Loucy (cell line): Measurements from ENCODE around the gene FHDC1.

Experiments used
- CTCF ChIP-seq: fragments of 200-600 bp; sonication (generic); conservative IDR thresholded peaks from 2 replicates; pipeline ENCODE4 v1.5.1; 2014; ENCODE audit warnings: mild to moderate bottlenecking, antibody characterized with exemption, low read length
- EZH2phosphoT487 ChIP-seq: fragments of 200-600 bp; IDR thresholded peaks from 2 replicates; pipeline ENCODE4 v1.6.1; 2018; ENCODE audit warnings: antibody characterized with exemption, mild to moderate bottlenecking, moderate library complexity, borderline replicate concordance

DNA sequence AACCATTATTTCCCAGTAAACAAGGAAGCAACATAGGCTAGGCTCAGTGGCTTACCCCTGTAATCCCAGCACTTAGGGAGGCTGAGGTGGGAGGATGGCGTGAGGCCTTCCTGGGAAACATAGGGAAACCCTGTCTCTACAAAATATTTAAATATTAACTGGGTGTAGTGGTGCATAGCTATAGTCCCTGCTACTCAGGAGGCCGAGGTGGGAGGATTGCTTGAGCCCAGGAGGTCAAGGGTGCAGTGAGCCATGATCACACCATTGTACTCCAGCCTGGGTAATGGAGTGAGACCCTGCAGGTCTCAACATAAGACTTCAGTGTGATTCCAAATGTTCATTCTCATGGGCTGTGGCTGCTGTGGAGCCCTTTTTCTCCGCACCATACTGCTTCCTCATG is 34.9 kb downstream of the FHDC1 start:
- no peak for TF ChIP-seq CTCF
- TF ChIP-seq EZH2phosphoT487 = no peak
